GM12864 (cell line): ENCODE results near the gene LRP2BP.
"Not testable (repeated sequence)": the region's sequence is repeated elsewhere in the genome, so short reads cannot be mapped to it uniquely, and the experiment has no call there.

ENCODE experiments used
- DNase-seq: peaks from one replicate; pipeline ENCODE4 v3.0.0-alpha.2; 2011; ENCODE audit warnings: low read depth
- H3K4me3 ChIP-seq: 2 replicates; pipeline ENCODE4 v1.5.1; 2011; ENCODE audit warnings: mild to moderate bottlenecking, low read depth, low read length, control low read depth
- TF ChIP-seq, protein P1 (sequence below): IDR thresholded peaks from 2 replicates; pipeline ENCODE4 v1.5.1; 2011; ENCODE audit warnings: low read depth, mild to moderate bottlenecking, moderate library complexity, low read length, control low read depth, inconsistent platforms; ENCODE audit errors: missing control alignments

Gene LRP2BP

DNA sequence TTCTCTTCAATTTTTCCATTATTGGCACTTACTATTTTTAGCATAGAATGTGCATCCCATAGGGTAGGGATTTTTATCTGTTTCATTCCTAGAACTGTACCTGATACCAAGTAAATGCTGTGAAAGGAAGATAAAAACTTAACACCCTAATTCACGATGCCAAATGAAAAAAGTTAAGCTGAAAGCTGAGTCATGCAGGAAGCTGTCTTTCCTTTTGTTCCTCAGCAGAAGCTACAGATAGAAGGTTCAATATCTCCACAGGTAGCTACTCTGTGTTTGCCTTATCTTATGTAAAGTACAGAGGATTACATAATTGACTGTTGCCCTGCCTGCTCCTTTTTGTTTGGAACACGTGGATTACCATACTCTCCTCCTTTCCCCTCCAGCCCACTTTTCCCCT, 77.0 kb downstream of the LRP2BP start:
- TF ChIP-seq, protein P1, sequence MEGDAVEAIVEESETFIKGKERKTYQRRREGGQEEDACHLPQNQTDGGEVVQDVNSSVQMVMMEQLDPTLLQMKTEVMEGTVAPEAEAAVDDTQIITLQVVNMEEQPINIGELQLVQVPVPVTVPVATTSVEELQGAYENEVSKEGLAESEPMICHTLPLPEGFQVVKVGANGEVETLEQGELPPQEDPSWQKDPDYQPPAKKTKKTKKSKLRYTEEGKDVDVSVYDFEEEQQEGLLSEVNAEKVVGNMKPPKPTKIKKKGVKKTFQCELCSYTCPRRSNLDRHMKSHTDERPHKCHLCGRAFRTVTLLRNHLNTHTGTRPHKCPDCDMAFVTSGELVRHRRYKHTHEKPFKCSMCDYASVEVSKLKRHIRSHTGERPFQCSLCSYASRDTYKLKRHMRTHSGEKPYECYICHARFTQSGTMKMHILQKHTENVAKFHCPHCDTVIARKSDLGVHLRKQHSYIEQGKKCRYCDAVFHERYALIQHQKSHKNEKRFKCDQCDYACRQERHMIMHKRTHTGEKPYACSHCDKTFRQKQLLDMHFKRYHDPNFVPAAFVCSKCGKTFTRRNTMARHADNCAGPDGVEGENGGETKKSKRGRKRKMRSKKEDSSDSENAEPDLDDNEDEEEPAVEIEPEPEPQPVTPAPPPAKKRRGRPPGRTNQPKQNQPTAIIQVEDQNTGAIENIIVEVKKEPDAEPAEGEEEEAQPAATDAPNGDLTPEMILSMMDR = no peak
- DNase-seq = no peak
- H3K4me3 ChIP-seq = no peak overlapping the region

GRCh38 chr4:185317880-185318279, 77.8 kb downstream of the LRP2BP start:
- TF ChIP-seq, protein P1 = no peak
- no peak for DNase-seq
- H3K4me3 ChIP-seq = no peak overlapping the region

- not testable (repeated sequence) for H3K4me3 ChIP-seq, DNase-seq
Observed at GRCh38 chr4:185317462-185317861, 78.3 kb downstream of the LRP2BP start.
